UCSD-AML1 (cell line): ENCODE results near the gene WWTR1.

ENCODE experiments used
- DNase-seq: peaks from one replicate; lab custom pipeline; 2025; ENCODE audit not compliant: unreplicated experiment; lab: John Stamatoyannopoulos, UW

The WWTR1 gene

GRCh38 chr3:149571381-149571780 is 86.4 kb downstream of the WWTR1 start:
- no peak for DNase-seq

GRCh38 chr3:149570016-149570415 is 87.8 kb downstream of the WWTR1 start:
- no peak for DNase-seq

GRCh38 chr3:149567381-149567780 is 90.4 kb downstream of the WWTR1 start:
- no peak for DNase-seq

- no peak for DNase-seq
Observed at GRCh38 chr3:149566292-149566975, 91.4 kb downstream of the WWTR1 start.

- no peak for DNase-seq
Observed at GRCh38 chr3:149564079-149564478, 93.7 kb downstream of the WWTR1 start.

- no peak for DNase-seq
Observed at GRCh38 chr3:149563114-149563513, 94.7 kb downstream of the WWTR1 start.

- no peak for DNase-seq
Observed at GRCh38 chr3:149560617-149561016, 97.2 kb downstream of the WWTR1 start.

- DNase-seq, result no peak
Observed at GRCh38 chr3:149560001-149560400, 97.8 kb downstream of the WWTR1 start.

GRCh38 chr3:149559525-149559924 is 98.3 kb downstream of the WWTR1 start:
- no peak for DNase-seq

- DNase-seq, result no peak
Observed at GRCh38 chr3:149555927-149556326, 101.9 kb downstream of the WWTR1 start.

GRCh38 chr3:149554826-149555225 is 103.0 kb downstream of the WWTR1 start:
- no peak for DNase-seq

GRCh38 chr3:149553781-149554451 is 103.9 kb downstream of the WWTR1 start:
- no peak for DNase-seq

GRCh38 chr3:149552700-149553099 is 105.1 kb downstream of the WWTR1 start:
- DNase-seq, result no peak

- DNase-seq, result no peak
Observed at GRCh38 chr3:149551500-149551899, 106.3 kb downstream of the WWTR1 start.

GRCh38 chr3:149548669-149549065 is 109.2 kb downstream of the WWTR1 start:
- DNase-seq, result no peak

- no peak for DNase-seq
Observed at GRCh38 chr3:149547954-149548668, 109.7 kb downstream of the WWTR1 start.

- no peak for DNase-seq
Observed at GRCh38 chr3:149547413-149547812, 110.4 kb downstream of the WWTR1 start.

GRCh38 chr3:149545049-149545448 is 112.8 kb downstream of the WWTR1 start:
- DNase-seq, result no peak

GRCh38 chr3:149542375-149543312 is 115.2 kb downstream of the WWTR1 start:
- DNase-seq, result no peak

- no peak for DNase-seq
Observed at GRCh38 chr3:149541091-149541491, 116.7 kb downstream of the WWTR1 start.

GRCh38 chr3:149538371-149538770 is 119.5 kb downstream of the WWTR1 start:
- DNase-seq, result no peak
